HEK293 (cell line): Measurements from ENCODE around the gene NUCB1.
A peak's percentile ranks its signal among the peaks of the same experiment; 100 is the strongest.

ENCODE experiments used
- CTCF ChIA-PET: fragments of 350-600 bp; formaldehyde crosslinking; extraction: SDS; loops from one replicate; lab custom pipeline; 2021; ENCODE audit warnings: antibody characterized with exemption; lab: Yijun Ruan, JAX
- POLR2A ChIA-PET: fragments of 300-600 bp; formaldehyde crosslinking; extraction: SDS; loops from one replicate; lab custom pipeline; 2020; ENCODE audit warnings: antibody characterized with exemption, inconsistent platforms; lab: Yijun Ruan, JAX
- H3K27ac ChIP-seq: fragments of 200-500 bp; sonication (Bioruptor generic); 2 replicates; pipeline ENCODE4 v1.5.1; 2014; ENCODE audit warnings: low read depth, low read length, control low read depth, inconsistent platforms; ENCODE audit errors: extremely low read depth
- H3K36me3 ChIP-seq, 2 experiments: fragments of 200-500 bp in 1 of 2; sonication (Bioruptor generic) in 1 of 2; 1 replicate in 1 of 2; 2 replicates in 1 of 2; pipeline ENCODE4 v1.5.1; 2014 to 2017; ENCODE audit warnings: inconsistent platforms in 2 of 2, low read length in 2 of 2; ENCODE audit not compliant: control insufficient read depth in 2 of 2, insufficient read depth in 1 of 2
- H3K4me1 ChIP-seq: fragments of 200-500 bp; sonication (Bioruptor generic); 2 replicates; pipeline ENCODE4 v1.5.1; 2014; ENCODE audit warnings: mild to moderate bottlenecking, low read length, inconsistent platforms; ENCODE audit not compliant: control insufficient read depth, insufficient read depth
- H3K4me3 ChIP-seq: 2 replicates; pipeline ENCODE4 v1.5.1; 2011; ENCODE audit warnings: low read depth, mild to moderate bottlenecking, control low read depth, low read length, moderate library complexity
- H3K9me3 ChIP-seq: fragments of 200-500 bp; sonication (Bioruptor generic); 2 replicates; pipeline ENCODE4 v1.5.1; 2014; ENCODE audit warnings: low read depth, low read length, inconsistent platforms; ENCODE audit not compliant: control insufficient read depth, insufficient read depth
- ELK4 ChIP-seq: IDR thresholded peaks from 2 replicates; pipeline ENCODE4 v1.6.1; 2011; ENCODE audit warnings: mild to moderate bottlenecking, low read depth, low read length, borderline replicate concordance
- KLF1 ChIP-seq: fragments of 450-650 bp; formaldehyde crosslinking; IDR thresholded peaks from 2 replicates; pipeline ENCODE4 v1.5.1; 2016; ENCODE audit warnings: missing biosample characterization, missing genetic modification characterization
- SALL2 ChIP-seq: fragments of 450-650 bp; formaldehyde crosslinking; IDR thresholded peaks from 2 replicates; pipeline ENCODE4 v1.5.0; 2017; ENCODE audit warnings: missing biosample characterization, mild to moderate bottlenecking, missing genetic modification characterization, borderline replicate concordance
- ZBTB10 ChIP-seq: fragments of 450-650 bp; formaldehyde crosslinking; IDR thresholded peaks from 2 replicates; pipeline ENCODE4 v1.5.1; 2016; ENCODE audit warnings: missing biosample characterization, missing genetic modification characterization
- ZBTB17 ChIP-seq: fragments of 450-650 bp; formaldehyde crosslinking; IDR thresholded peaks from 2 replicates; pipeline ENCODE4 v1.5.1; 2016; ENCODE audit warnings: missing biosample characterization, missing genetic modification characterization
- ZBTB21 ChIP-seq: fragments of 450-650 bp; formaldehyde crosslinking; IDR thresholded peaks from 2 replicates; pipeline ENCODE4 v1.5.1; 2017; ENCODE audit warnings: missing biosample characterization, missing genetic modification characterization
- ZBTB49 ChIP-seq: fragments of 450-650 bp; formaldehyde crosslinking; IDR thresholded peaks from 2 replicates; pipeline ENCODE4 v1.5.1; 2016; ENCODE audit warnings: missing biosample characterization, missing genetic modification characterization, low read depth
- ZNF121 ChIP-seq: fragments of 450-650 bp; formaldehyde crosslinking; IDR thresholded peaks from 2 replicates; pipeline ENCODE4 v1.5.1; 2016; ENCODE audit warnings: missing biosample characterization, missing genetic modification characterization
- ZNF140 ChIP-seq: fragments of 450-650 bp; formaldehyde crosslinking; IDR thresholded peaks from 2 replicates; pipeline ENCODE4 v1.5.1; 2016; ENCODE audit warnings: missing biosample characterization, missing genetic modification characterization
- ZNF146 ChIP-seq: fragments of 450-650 bp; formaldehyde crosslinking; IDR thresholded peaks from 2 replicates; pipeline ENCODE4 v1.5.1; 2016; ENCODE audit warnings: missing biosample characterization, missing genetic modification characterization
- ZNF23 ChIP-seq: fragments of 450-650 bp; formaldehyde crosslinking; IDR thresholded peaks from 2 replicates; pipeline ENCODE4 v1.5.1; 2016; ENCODE audit warnings: missing biosample characterization, missing genetic modification characterization, borderline replicate concordance
- ZNF398 ChIP-seq: fragments of 450-650 bp; formaldehyde crosslinking; IDR thresholded peaks from 2 replicates; pipeline ENCODE4 v1.5.1; 2017; ENCODE audit warnings: missing biosample characterization, missing genetic modification characterization
- ZNF518A ChIP-seq: fragments of 450-650 bp; formaldehyde crosslinking; conservative IDR thresholded peaks from 2 replicates; pipeline ENCODE4 v1.5.1; 2016; ENCODE audit warnings: low read depth, missing biosample characterization, missing genetic modification characterization
- ZNF585B ChIP-seq: fragments of 450-650 bp; formaldehyde crosslinking; IDR thresholded peaks from 2 replicates; pipeline ENCODE4 v1.5.1; 2016; ENCODE audit warnings: missing biosample characterization, missing genetic modification characterization

Gene NUCB1

GRCh38 chr19:48968179-48968661 lies 68.1 kb downstream of the NUCB1 start:
- peaks cover 10 to 55% of the 10 kb centered on the region in 2 experiments; a peak in 2 of 3 replicates for H3K36me3 ChIP-seq
- H3K4me3 ChIP-seq = no peak overlapping the region

GRCh38 chr19:48968813-48969218 lies 68.7 kb downstream of the NUCB1 start:
- CTCF ChIA-PET = interaction anchor here (0.7 kb wide), 1 partner anchor 125 kb away, joined by 3 read pairs; no protein-coding TSS in a partner anchor

More at GRCh38 chr19:48968179-48968661, 68.1 kb downstream of the NUCB1 start:
- POLR2A ChIA-PET = interaction anchor here (1.2 to 4.2 kb wide), 5 partner anchors 9 to 323 kb away, joined by 3 to 34 read pairs (median 9); partner anchors contain the start of genes BAX, GYS1, PPP1R15A and RUVBL2
- TF ChIP-seq ELK4 (no peak), ZBTB17 (tag by site-specific recombination) (peak; percentile 52), ZBTB10 (tag by site-specific recombination) (peak; percentile 51; the same call in 1 of the 2 replicates), SALL2 (tag by site-specific recombination) (no peak), ZNF398 (tag by site-specific recombination) (peak; percentile 79)
- TF ChIP-seq, all 188 proteins: peak for 3
- Histone ChIP-seq H3K4me1 (peaks cover 19% of the 10 kb centered on the region), H3K9me3 (no peaks in the 10 kb centered on the region), H3K27ac (no peak overlapping the region)
- CTCF ChIA-PET = interaction anchor here (0.5 to 1.8 kb wide), 3 partner anchors 30 to 748 kb away, joined by 3 to 7 read pairs (median 6); no protein-coding TSS in a partner anchor

GRCh38 chr19:48969276-48970138 lies 69.4 kb downstream of the NUCB1 start:
- Histone ChIP-seq H3K9me3 (no peaks in the 10 kb centered on the region), H3K36me3 (peaks cover 14 to 65% of the 10 kb centered on the region in 2 experiments; a peak in 2 of 3 replicates), H3K27ac (no peak overlapping the region), H3K4me3 (no peak overlapping the region), H3K4me1 (peaks cover 6% of the 10 kb centered on the region)
- ChIA-PET CTCF (interaction anchor here (0.6 to 5.5 kb wide), 21 partner anchors 10 to 331 kb away, joined by 3 to 63 read pairs (median 4); partner anchors contain the start of genes DHDH, GYS1, HSD17B14 and RUVBL2), POLR2A (interaction anchor here (1.3 to 3.2 kb wide), 6 partner anchors 8 to 174 kb away, joined by 3 to 16 read pairs (median 11); partner anchors contain the start of genes GYS1, PPP1R15A and RUVBL2)
- TF ChIP-seq ZBTB49 (tag by site-specific recombination) (no peak), ZNF518A (tag by site-specific recombination) (no peak), ZNF140 (tag by site-specific recombination) (no peak), ZBTB21 (tag by site-specific recombination) (no peak), ZNF23 (tag by site-specific recombination) (no peak), ZNF121 (tag by site-specific recombination) (no peak), ZNF146 (tag by site-specific recombination) (no peak)

More at GRCh38 chr19:48968813-48969218, 68.7 kb downstream of the NUCB1 start:
- Histone ChIP-seq H3K27ac (no peak overlapping the region), H3K4me3 (no peak overlapping the region), H3K9me3 (no peaks in the 10 kb centered on the region), H3K36me3 (peaks cover 14 to 58% of the 10 kb centered on the region in 2 experiments; a peak in 2 of 3 replicates), H3K4me1 (peaks cover 13% of the 10 kb centered on the region)
- TF ChIP-seq ZNF585B (tag by site-specific recombination) = no peak
- peak; percentile 96 for TF ChIP-seq KLF1
- POLR2A ChIA-PET = interaction anchor here (2.4 kb wide), 1 partner anchor 173 kb away, joined by 9 read pairs; no protein-coding TSS in a partner anchor
